ENCODE data around the gene RPS28. TPM values are rescaled to one million over a fixed set of nuclear protein-coding genes. Genes with fewer than 3 reads are reported as not detected.

Gene RPS28
- polyA plus RNA-seq, 1 donor (not counting 4 experiments of a cell fraction or from before 2014, with no cell fraction given) = 960 TPM

- Histone ChIP-seq H2AFZ (ENCODE audit: control insufficient read depth, low read length) (peak overlapping the region; percentile 12), H3K9me3 (ENCODE audit: control insufficient read depth, low read depth, low read length) (no peaks in the 10 kb centered on the region), H3K27ac (ENCODE audit: control insufficient read depth, insufficient read depth, low read length) (no peak overlapping the region), H3K4me3 (ENCODE audit: control insufficient read depth in 2 of 3, extremely low read depth in 1 of 3, insufficient read depth in 2 of 3, low read depth in 1 of 3, low read length in 3 of 3) (peak overlapping the region; percentile 14 to 51 (median 38)), H3K27me3 (ENCODE audit: control insufficient read depth, extremely low read depth, insufficient read depth, low read length) (peaks cover 19% of the 10 kb centered on the region), H3K9me1 (ENCODE audit: control insufficient read depth, extremely low read depth, insufficient read depth, low read length) (no peaks in the 10 kb centered on the region), H3K4me1 (ENCODE audit: control insufficient read depth, extremely low read depth, insufficient read depth, low read length) (peaks cover 4% of the 10 kb centered on the region), H3K4me2 (ENCODE audit: control insufficient read depth, extremely low read depth, insufficient read depth, low read depth, low read length) (peak overlapping the region; percentile 54), H3K79me2 (ENCODE audit: control insufficient read depth, insufficient read depth, low read length) (no peaks in the 10 kb centered on the region), H3K36me3 (ENCODE audit: control insufficient read depth in 2 of 2, extremely low read depth in 1 of 2, insufficient read depth in 2 of 2, low read length in 2 of 2) (no peaks in the 10 kb centered on the region), H4K20me1 (ENCODE audit: control insufficient read depth, extremely low read depth, insufficient read depth, low read length) (no peaks in the 10 kb centered on the region), H3K9ac (ENCODE audit: control insufficient read depth, extremely low read depth, insufficient read depth, low read length) (no peak overlapping the region)
- dilution Hi-C loops (cut with MboI; ENCODE audit: extremely low pct_ligation_motif_present, low sequenced_read_pairs) = no loop called here
- TF ChIP-seq EZH2 (IDR thresholded peaks at IDR 0.05; ENCODE audit: low read length) (no peak), CTCF (optimal IDR thresholded peaks at IDR 0.05 in 1 of 3, IDR thresholded peaks at IDR 0.05 in 1 of 3, conservative IDR thresholded peaks at IDR 0.05 in 1 of 3; ENCODE audit: extremely low read depth in 1 of 3, insufficient read depth in 2 of 3, low read length in 3 of 3) (peak in 2 of 3 experiments; percentile 11 to 47)
- FAIRE-seq = no peak
- no peak for DNase-seq (ENCODE audit: low read depth, low spot score)
Measured at GRCh38 chr19:8335343-8336071, 14.2 kb downstream of the RPS28 start.

GRCh38 chr19:8336072-8336569, 14.8 kb downstream of the RPS28 start:
- Histone ChIP-seq H3K4me1 (ENCODE audit: control insufficient read depth, extremely low read depth, insufficient read depth, low read length) (peaks cover 4% of the 10 kb centered on the region), H2AFZ (ENCODE audit: control insufficient read depth, low read length) (no peak overlapping the region), H3K27me3 (ENCODE audit: control insufficient read depth, extremely low read depth, insufficient read depth, low read length) (peaks cover 19% of the 10 kb centered on the region), H3K36me3 (ENCODE audit: control insufficient read depth in 2 of 2, extremely low read depth in 1 of 2, insufficient read depth in 2 of 2, low read length in 2 of 2) (no peaks in the 10 kb centered on the region), H3K4me3 (ENCODE audit: control insufficient read depth in 2 of 3, extremely low read depth in 1 of 3, insufficient read depth in 2 of 3, low read depth in 1 of 3, low read length in 3 of 3) (no peak overlapping the region), H3K4me2 (ENCODE audit: control insufficient read depth, extremely low read depth, insufficient read depth, low read depth, low read length) (peak overlapping the region; percentile 54), H4K20me1 (ENCODE audit: control insufficient read depth, extremely low read depth, insufficient read depth, low read length) (no peaks in the 10 kb centered on the region), H3K27ac (ENCODE audit: control insufficient read depth, insufficient read depth, low read length) (no peak overlapping the region), H3K9ac (ENCODE audit: control insufficient read depth, extremely low read depth, insufficient read depth, low read length) (no peak overlapping the region), H3K79me2 (ENCODE audit: control insufficient read depth, insufficient read depth, low read length) (no peaks in the 10 kb centered on the region), H3K9me1 (ENCODE audit: control insufficient read depth, extremely low read depth, insufficient read depth, low read length) (no peaks in the 10 kb centered on the region), H3K9me3 (ENCODE audit: control insufficient read depth, low read depth, low read length) (no peaks in the 10 kb centered on the region)
- dilution Hi-C loops (cut with MboI; ENCODE audit: extremely low pct_ligation_motif_present, low sequenced_read_pairs) = no loop called here
- no peak for TF ChIP-seq EZH2 (IDR thresholded peaks at IDR 0.05; ENCODE audit: low read length)
- TF ChIP-seq CTCF (optimal IDR thresholded peaks at IDR 0.05 in 1 of 3, IDR thresholded peaks at IDR 0.05 in 1 of 3, conservative IDR thresholded peaks at IDR 0.05 in 1 of 3; ENCODE audit: extremely low read depth in 1 of 3, insufficient read depth in 2 of 3, low read length in 3 of 3) = no peak
- no peak for DNase-seq (ENCODE audit: low read depth, low spot score)
- no peak for FAIRE-seq
